Measurements from ENCODE around the gene ZDHHC8. TPM values are rescaled to one million over a fixed set of nuclear protein-coding genes. Genes with fewer than 3 reads are reported as not detected.

Gene ZDHHC8
- total and polyA plus RNA-seq, 2 donors (not counting 3 experiments of a cell fraction or from before 2014, with no cell fraction given), result 49.8 to 131 TPM

DNA sequence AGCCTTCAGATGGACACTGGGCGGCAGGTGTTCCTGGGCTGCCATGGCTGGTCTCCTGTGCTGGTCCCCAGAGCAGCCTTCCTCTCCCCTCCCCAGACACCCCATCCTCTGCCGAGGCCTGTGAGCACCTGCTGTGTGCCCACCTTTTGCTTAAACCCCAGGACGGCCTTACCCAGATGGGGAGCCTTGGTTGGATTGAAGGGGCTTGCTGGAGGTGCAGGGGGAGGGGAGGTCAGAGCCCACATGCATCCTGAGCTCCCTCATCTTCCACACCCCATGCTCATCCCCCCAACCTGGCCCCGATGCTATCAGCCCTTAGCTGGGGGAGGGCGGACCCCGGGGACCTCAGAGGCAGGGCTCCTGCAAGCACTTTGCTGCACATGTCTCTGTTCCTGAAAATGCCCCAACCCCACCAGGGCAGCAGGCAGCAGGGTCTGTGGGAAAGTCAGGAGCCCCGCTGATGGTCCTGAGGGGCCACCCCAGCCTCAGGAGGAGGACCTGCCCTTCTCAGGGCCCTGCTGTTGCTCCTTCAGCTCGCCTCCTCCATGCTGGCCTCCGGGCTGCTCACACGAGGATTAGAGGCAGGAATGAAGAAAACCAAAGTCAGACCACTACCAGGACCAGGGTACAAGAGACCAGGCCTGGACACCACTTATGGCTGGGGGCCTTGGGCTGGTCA is 60.8 kb downstream of the ZDHHC8 start:
- no TSS peak for BruUV-seq (replicated peaks)
- H3K4me3 ChIP-seq (replicated peaks in 1 of 3; ENCODE audit: insufficient read depth in 1 of 3, low read depth in 1 of 3, low read length in 3 of 3), result no peak overlapping the region
- dilution Hi-C loops (cut with MboI; ENCODE audit: extremely low pct_ligation_motif_present, low sequenced_read_pairs), result no loop called here
- no peaks in the 10 kb centered on the region for H3K36me3 ChIP-seq (ENCODE audit: control insufficient read depth in 2 of 2, extremely low read depth in 1 of 2, insufficient read depth in 2 of 2, low read length in 2 of 2)
- no peaks in the 10 kb centered on the region for H3K9me1 ChIP-seq (replicated peaks; ENCODE audit: control insufficient read depth, extremely low read depth, insufficient read depth, low read length)
- no peak overlapping the region for H3K27ac ChIP-seq (ENCODE audit: insufficient read depth, low read depth, low read length)
- DNase-seq (ENCODE audit: low read depth, low spot score) (no peak), FAIRE-seq (no peak)
- H3K9ac ChIP-seq (replicated peaks; ENCODE audit: extremely low read depth, insufficient read depth, low read length), result no peak overlapping the region
- ChIA-PET POLR2A (no interaction called here), CTCF (no interaction called here)
- no peaks in the 10 kb centered on the region for H4K20me1 ChIP-seq (replicated peaks; ENCODE audit: control insufficient read depth, extremely low read depth, insufficient read depth, low read length)
- H3K9me3 ChIP-seq (replicated peaks; ENCODE audit: control insufficient read depth, insufficient read depth, low read length), result no peaks in the 10 kb centered on the region
- TF ChIP-seq, protein P1, sequence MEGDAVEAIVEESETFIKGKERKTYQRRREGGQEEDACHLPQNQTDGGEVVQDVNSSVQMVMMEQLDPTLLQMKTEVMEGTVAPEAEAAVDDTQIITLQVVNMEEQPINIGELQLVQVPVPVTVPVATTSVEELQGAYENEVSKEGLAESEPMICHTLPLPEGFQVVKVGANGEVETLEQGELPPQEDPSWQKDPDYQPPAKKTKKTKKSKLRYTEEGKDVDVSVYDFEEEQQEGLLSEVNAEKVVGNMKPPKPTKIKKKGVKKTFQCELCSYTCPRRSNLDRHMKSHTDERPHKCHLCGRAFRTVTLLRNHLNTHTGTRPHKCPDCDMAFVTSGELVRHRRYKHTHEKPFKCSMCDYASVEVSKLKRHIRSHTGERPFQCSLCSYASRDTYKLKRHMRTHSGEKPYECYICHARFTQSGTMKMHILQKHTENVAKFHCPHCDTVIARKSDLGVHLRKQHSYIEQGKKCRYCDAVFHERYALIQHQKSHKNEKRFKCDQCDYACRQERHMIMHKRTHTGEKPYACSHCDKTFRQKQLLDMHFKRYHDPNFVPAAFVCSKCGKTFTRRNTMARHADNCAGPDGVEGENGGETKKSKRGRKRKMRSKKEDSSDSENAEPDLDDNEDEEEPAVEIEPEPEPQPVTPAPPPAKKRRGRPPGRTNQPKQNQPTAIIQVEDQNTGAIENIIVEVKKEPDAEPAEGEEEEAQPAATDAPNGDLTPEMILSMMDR (IDR thresholded peaks at IDR 0.05; ENCODE audit: extremely low read depth in 1 of 2, insufficient read depth in 1 of 2, low read depth in 1 of 2, low read length in 2 of 2), result no peak
- TF ChIP-seq POLR2A (IDR thresholded peaks at IDR 0.05; ENCODE audit: low read depth, low read length), result no peak
- TF ChIP-seq POLR2AphosphoS5 (IDR thresholded peaks at IDR 0.05; ENCODE audit: insufficient read depth, low read depth, low read length), result no peak
- no peak for TF ChIP-seq EZH2 (IDR thresholded peaks at IDR 0.05; ENCODE audit: borderline replicate concordance, low read depth, low read length, severe bottlenecking)
- TF ChIP-seq GATA2 (IDR thresholded peaks at IDR 0.05; ENCODE audit: insufficient read depth, insufficient read length, low read depth, low read length), result no peak
- TF ChIP-seq JUN (IDR thresholded peaks at IDR 0.05; ENCODE audit: borderline replicate concordance, insufficient read depth, insufficient read length, low read depth), result no peak
- TF ChIP-seq MAX (IDR thresholded peaks at IDR 0.05; ENCODE audit: insufficient read depth, insufficient read length), result no peak
- no peak for TF ChIP-seq MYC (IDR thresholded peaks at IDR 0.05; ENCODE audit: low read depth, low read length)
- TF ChIP-seq FOS (IDR thresholded peaks at IDR 0.05; ENCODE audit: borderline replicate concordance, insufficient read depth, low read length), result no peak
- intact Hi-C loops (cut with micrococcal nuclease), result no loop called here
- no peak overlapping the region for H3K4me2 ChIP-seq (ENCODE audit: insufficient read depth, low read length)
- no peaks in the 10 kb centered on the region for H3K27me3 ChIP-seq (ENCODE audit: control insufficient read depth in 2 of 2, insufficient read depth in 2 of 2, low read length in 2 of 2)
- H3K4me1 ChIP-seq (ENCODE audit: control insufficient read depth, extremely low read depth, insufficient read depth, low read length), result no peaks in the 10 kb centered on the region
- no peak overlapping the region for H2AFZ ChIP-seq (ENCODE audit: low read depth, low read length)
- no peaks in the 10 kb centered on the region for H3K79me2 ChIP-seq (ENCODE audit: control insufficient read depth, insufficient read depth, low read length)
